HepG2 (cell line): ENCODE results near the gene CKAP5. TPM values are rescaled to one million over a fixed set of nuclear protein-coding genes. Genes with fewer than 3 reads are reported as not detected.
A peak's percentile ranks its signal among the peaks of the same experiment; 100 is the strongest.

Source experiments
- ATF6 ChIP-seq: sonication (generic); formaldehyde crosslinking; conservative IDR thresholded peaks from 2 replicates; pipeline ENCODE4 v1.4.0; 2020; ENCODE audit warnings: missing genetic modification reagents
- BCL6 ChIP-seq: IDR thresholded peaks from 2 replicates; pipeline ENCODE4 v1.6.1; 2016; ENCODE audit warnings: missing genetic modification reagents, missing compliant biosample characterization
- CCDC6 ChIP-seq: sonication (generic); formaldehyde crosslinking; IDR thresholded peaks from 2 replicates; pipeline ENCODE4 v1.8.1; 2022; ENCODE audit warnings: mild to moderate bottlenecking, missing genetic modification reagents, moderate library complexity
- DBP ChIP-seq: sonication (generic); formaldehyde crosslinking; IDR thresholded peaks from 2 replicates; pipeline ENCODE4 v1.4.0; 2020; ENCODE audit warnings: missing genetic modification reagents; ENCODE audit errors: not compliant biosample characterization
- ELF3 ChIP-seq: IDR thresholded peaks from 2 replicates; pipeline ENCODE4 v1.6.1; 2016; ENCODE audit warnings: missing genetic modification reagents, missing compliant biosample characterization
- GMEB2 ChIP-seq: IDR thresholded peaks from 2 replicates; pipeline ENCODE4 v1.6.1; 2016; ENCODE audit warnings: missing biosample characterization, missing genetic modification reagents, low read depth
- HHEX ChIP-seq: IDR thresholded peaks from 2 replicates; pipeline ENCODE4 v1.6.1; 2016; ENCODE audit warnings: control low read depth
- KDM4B ChIP-seq: sonication (generic); formaldehyde crosslinking; IDR thresholded peaks from 2 replicates; pipeline ENCODE4 v1.4.0; 2020; ENCODE audit warnings: missing genetic modification reagents
- PBX3 ChIP-seq: sonication (generic); formaldehyde crosslinking; IDR thresholded peaks from 2 replicates; pipeline ENCODE4 v1.8.1; 2023; ENCODE audit warnings: missing genetic modification reagents, inconsistent platforms, borderline replicate concordance
- RFXANK ChIP-seq: IDR thresholded peaks from 2 replicates; pipeline ENCODE4 v1.6.1; 2016
- SKI ChIP-seq: fragments of 450-650 bp; IDR thresholded peaks from one replicate; pipeline ENCODE4 v1.6.1; 2018; ENCODE audit warnings: mild to moderate bottlenecking; ENCODE audit not compliant: partially characterized antibody
- SNAPC2 ChIP-seq: sonication (generic); formaldehyde crosslinking; IDR thresholded peaks from 2 replicates; pipeline ENCODE4 v1.8.1; 2022; ENCODE audit warnings: mild to moderate bottlenecking, missing genetic modification reagents
- SP1 ChIP-seq, 2 experiments: fragments of 450-650 bp in 1 of 2; sonication (generic) in 1 of 2; formaldehyde crosslinking in 1 of 2; IDR thresholded peaks; 2 replicates each; pipeline versions ENCODE4 v1.4.0 to v1.6.1; 2016 to 2020; ENCODE audit warnings: missing genetic modification reagents in 1 of 2
- TCF7 ChIP-seq: sonication (generic); IDR thresholded peaks from 2 replicates; pipeline ENCODE4 v1.6.1; 2016; ENCODE audit warnings: antibody characterized with exemption, low read depth
- ZBTB33 ChIP-seq: sonication (generic); formaldehyde crosslinking; IDR thresholded peaks from 2 replicates; pipeline ENCODE4 v1.4.0; 2020; ENCODE audit warnings: missing genetic modification reagents
- ZC3H13 ChIP-seq: sonication (generic); formaldehyde crosslinking; IDR thresholded peaks from 2 replicates; pipeline ENCODE4 v1.8.1; 2023; ENCODE audit warnings: mild to moderate bottlenecking, missing genetic modification reagents, moderate library complexity
- ZFP36 ChIP-seq: fragments of 150-350 bp; IDR thresholded peaks from 2 replicates; pipeline ENCODE4 v1.6.1; 2018; ENCODE audit warnings: borderline replicate concordance, low read length, low read depth; ENCODE audit not compliant: partially characterized antibody
- ZNF317 ChIP-seq: sonication (generic); formaldehyde crosslinking; IDR thresholded peaks from 2 replicates; pipeline ENCODE4 v1.5.0; 2020; ENCODE audit warnings: mild to moderate bottlenecking, missing genetic modification reagents
- ZNF569 ChIP-seq: sonication (generic); formaldehyde crosslinking; IDR thresholded peaks from 2 replicates; pipeline ENCODE4 v1.5.0; 2020; ENCODE audit warnings: mild to moderate bottlenecking, missing genetic modification reagents, moderate library complexity, borderline replicate concordance
- ZNF670 ChIP-seq: sonication (generic); formaldehyde crosslinking; IDR thresholded peaks from 2 replicates; pipeline ENCODE4 v1.8.0; 2022; ENCODE audit warnings: mild to moderate bottlenecking, missing genetic modification reagents, borderline replicate concordance
- ZNF737 ChIP-seq: sonication (generic); formaldehyde crosslinking; IDR thresholded peaks from 2 replicates; pipeline ENCODE4 v1.5.0; 2020; ENCODE audit warnings: missing genetic modification reagents, mild to moderate bottlenecking, borderline replicate concordance
- polyA plus RNA-seq, 8 experiments: library from polyadenylated mRNA; depleted of rRNA in 3 of 8; stranded (reverse) in 7 of 8; unstranded in 1 of 8; fragments of >200 nt; fragmentation: Illumina TruSeq in 4 of 8; extraction: Trizol in 4 of 8; gene quantifications; 2 replicates each; pipeline versions ENCODE4 v1.2.1 to v1.2.3, GENCODE V29; 2011 to 2016; ENCODE audit warnings: low read depth in 4 of 8, missing spikeins in 1 of 8, mixed read lengths in 1 of 8; ENCODE audit not compliant: insufficient read depth in 1 of 8
- total RNA-seq, 5 experiments: library from RNA; depleted of rRNA; stranded (reverse); fragments of >200 nt; fragmentation: Illumina TruSeq; extraction: Trizol; gene quantifications; 2 replicates each; pipeline ENCODE4 v1.2.3, GENCODE V29; 2016; ENCODE audit warnings: low read depth in 1 of 5

The CKAP5 gene
- total and polyA plus RNA-seq, 2 of the 13 experiments (the other 11 are each of a cell fraction or from before 2014, with no cell fraction given): 79.2 to 103 TPM

- 0 out of 2 replicates have a peak, but pooled peaks have one; percentile 18 for TF ChIP-seq ATF6 (CRISPR knock-in tag)
- TF ChIP-seq DBP (CRISPR knock-in tag): peak; percentile 22
- TF ChIP-seq SKI: peak; percentile 49
- TF ChIP-seq ZNF737 (CRISPR knock-in tag): no peak
- peak; percentile 74; the same call in 1 of the 2 replicates for TF ChIP-seq SNAPC2
- peak; percentile 85 for TF ChIP-seq BCL6 (CRISPR knock-in tag)
- no peak; the same call in 1 of the 2 replicates for TF ChIP-seq ZNF569 (CRISPR knock-in tag)
- TF ChIP-seq RFXANK: 0 out of 2 replicates have a peak, but pooled peaks have one; percentile 21
- no peak; the same call in 1 of the 2 replicates for TF ChIP-seq KDM4B (CRISPR knock-in tag)
- no peak for TF ChIP-seq TCF7
- peak; percentile 86 for TF ChIP-seq ELF3 (CRISPR knock-in tag)
- TF ChIP-seq SP1 (IDR thresholded peaks at IDR 0.05): no peak
- TF ChIP-seq SP1 (CRISPR knock-in tag; IDR thresholded peaks at IDR 0.05): peak; percentile 53; the same call in 1 of the 2 replicates
- 0 out of 2 replicates have a peak, but pooled peaks have one; percentile 44 for TF ChIP-seq ZC3H13 (CRISPR knock-in tag)
- 0 out of 2 replicates have a peak, but pooled peaks have one; percentile 18 for TF ChIP-seq GMEB2 (CRISPR knock-in tag)
- 0 out of 2 replicates have a peak, but pooled peaks have one; percentile 59 for TF ChIP-seq CCDC6
- TF ChIP-seq PBX3 (CRISPR knock-in tag): no peak
- peak; percentile 83; the same call in 1 of the 2 replicates for TF ChIP-seq ZNF670 (CRISPR knock-in tag)
- TF ChIP-seq HHEX (CRISPR knock-in tag): no peak
- 0 out of 2 replicates have a peak, but pooled peaks have one; percentile 43 for TF ChIP-seq ZNF317 (CRISPR knock-in tag)
- peak; percentile 36 for TF ChIP-seq ZBTB33 (CRISPR knock-in tag)
- no peak for TF ChIP-seq ZFP36
Observed at GRCh38 chr11:46719048-46719542, 127.0 kb downstream of the CKAP5 start, which contains the start of gene F2 (continued).
